GM06990 (cell line): Measurements from ENCODE around the gene AQP3.

Experiments used
- DNase-seq: peaks from one replicate; pipeline ENCODE4 v3.0.0-alpha.2; 2011; ENCODE audit not compliant: insufficient read length; ENCODE audit errors: extremely low read depth
- H3K27me3 ChIP-seq: replicated peaks from 2 replicates; pipeline ENCODE4 v1.6.0; 2011; ENCODE audit warnings: low read length; ENCODE audit not compliant: control insufficient read depth, insufficient read depth
- H3K36me3 ChIP-seq: 2 replicates; pipeline ENCODE4 v1.5.1; 2011; ENCODE audit warnings: low read length; ENCODE audit not compliant: control insufficient read depth, insufficient read depth
- H3K4me3 ChIP-seq: replicated peaks from 2 replicates; pipeline ENCODE4 v1.5.1; 2011; ENCODE audit warnings: low read depth, mild to moderate bottlenecking, control low read depth, low read length
- TF ChIP-seq, protein P1 (sequence below): IDR thresholded peaks from 2 replicates; pipeline ENCODE4 v1.5.1; 2011; ENCODE audit warnings: low read length, control low read depth, mild to moderate bottlenecking, inconsistent platforms; ENCODE audit not compliant: insufficient read depth, poor library complexity, severe bottlenecking

The AQP3 gene

GRCh38 chr9:33471361-33471760 is 24.0 kb upstream of the AQP3 start:
- H3K36me3 ChIP-seq: peaks cover 36% of the 10 kb centered on the region
- no peak for DNase-seq
- H3K4me3 ChIP-seq: no peak overlapping the region
- H3K27me3 ChIP-seq: no peaks in the 10 kb centered on the region
- TF ChIP-seq, protein P1, sequence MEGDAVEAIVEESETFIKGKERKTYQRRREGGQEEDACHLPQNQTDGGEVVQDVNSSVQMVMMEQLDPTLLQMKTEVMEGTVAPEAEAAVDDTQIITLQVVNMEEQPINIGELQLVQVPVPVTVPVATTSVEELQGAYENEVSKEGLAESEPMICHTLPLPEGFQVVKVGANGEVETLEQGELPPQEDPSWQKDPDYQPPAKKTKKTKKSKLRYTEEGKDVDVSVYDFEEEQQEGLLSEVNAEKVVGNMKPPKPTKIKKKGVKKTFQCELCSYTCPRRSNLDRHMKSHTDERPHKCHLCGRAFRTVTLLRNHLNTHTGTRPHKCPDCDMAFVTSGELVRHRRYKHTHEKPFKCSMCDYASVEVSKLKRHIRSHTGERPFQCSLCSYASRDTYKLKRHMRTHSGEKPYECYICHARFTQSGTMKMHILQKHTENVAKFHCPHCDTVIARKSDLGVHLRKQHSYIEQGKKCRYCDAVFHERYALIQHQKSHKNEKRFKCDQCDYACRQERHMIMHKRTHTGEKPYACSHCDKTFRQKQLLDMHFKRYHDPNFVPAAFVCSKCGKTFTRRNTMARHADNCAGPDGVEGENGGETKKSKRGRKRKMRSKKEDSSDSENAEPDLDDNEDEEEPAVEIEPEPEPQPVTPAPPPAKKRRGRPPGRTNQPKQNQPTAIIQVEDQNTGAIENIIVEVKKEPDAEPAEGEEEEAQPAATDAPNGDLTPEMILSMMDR: no peak

GRCh38 chr9:33469891-33470290 is 22.5 kb upstream of the AQP3 start:
- Histone ChIP-seq H3K36me3 (peaks cover 49% of the 10 kb centered on the region), H3K4me3 (no peak overlapping the region), H3K27me3 (no peaks in the 10 kb centered on the region)
- TF ChIP-seq, protein P1: no peak
- DNase-seq: no peak

DNA sequence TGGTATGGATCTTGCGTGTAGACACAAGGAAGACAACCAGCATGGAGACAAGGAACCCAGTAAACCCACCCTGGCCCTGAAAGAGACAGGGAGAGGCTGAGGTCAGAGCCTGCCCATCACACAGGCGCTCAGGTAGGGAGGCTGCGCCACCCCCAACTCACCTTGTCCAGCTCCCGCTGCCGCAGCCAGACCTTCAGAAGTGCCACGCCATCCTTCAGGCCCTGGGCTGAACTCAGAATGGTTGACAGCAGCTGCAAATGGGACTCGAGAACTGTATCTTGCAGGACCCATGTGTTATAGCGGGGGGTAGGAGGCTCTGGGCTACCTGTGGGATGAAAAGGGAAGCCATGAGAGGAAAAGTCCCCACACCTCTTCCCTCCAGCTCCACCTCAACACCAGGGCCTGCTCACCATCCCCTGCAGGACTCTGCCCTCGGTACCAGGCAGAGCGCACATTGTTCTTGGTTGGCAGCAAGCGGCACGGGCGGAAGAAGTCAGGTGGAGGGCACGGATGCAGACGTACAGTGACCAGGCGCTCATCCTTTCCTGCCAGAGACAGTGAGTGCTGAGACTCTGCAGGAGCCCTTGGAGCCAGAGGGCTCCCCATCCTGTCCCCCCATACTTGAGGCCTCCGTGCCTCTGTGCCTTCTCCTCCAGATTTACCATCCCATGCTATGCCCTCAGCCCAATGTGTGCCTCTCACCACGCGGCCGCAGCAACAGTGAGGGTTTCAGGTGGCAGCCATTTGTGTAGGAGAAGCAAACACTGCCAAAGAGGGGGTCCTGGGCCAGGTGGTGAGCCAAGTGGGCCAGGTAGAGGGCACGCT is 21.6 kb upstream of the AQP3 start:
- peaks cover 54% of the 10 kb centered on the region for H3K36me3 ChIP-seq
- no peak for DNase-seq
- no peaks in the 10 kb centered on the region for H3K27me3 ChIP-seq
- TF ChIP-seq, protein P1: no peak
- H3K4me3 ChIP-seq: no peak overlapping the region

GRCh38 chr9:33468215-33468730 is 20.9 kb upstream of the AQP3 start:
- TF ChIP-seq, protein P1: no peak
- Histone ChIP-seq H3K4me3 (no peak overlapping the region), H3K36me3 (peaks cover 60% of the 10 kb centered on the region), H3K27me3 (no peaks in the 10 kb centered on the region)
- DNase-seq: no peak

- H3K27me3 ChIP-seq: no peaks in the 10 kb centered on the region
- H3K4me3 ChIP-seq: no peak overlapping the region
- H3K36me3 ChIP-seq: peaks cover 66% of the 10 kb centered on the region
- DNase-seq: no peak
- TF ChIP-seq, protein P1: no peak
Measured at GRCh38 chr9:33467526-33467925, 20.1 kb upstream of the AQP3 start.
